HepG2 (cell line): ENCODE results near the gene SC5D. TPM values are rescaled to one million over a fixed set of nuclear protein-coding genes. Genes with fewer than 3 reads are reported as not detected.

Source experiments
- ASH2L ChIP-seq: fragments of 300-600, 200-600 bp; sonication (generic); IDR thresholded peaks from 2 replicates; pipeline ENCODE4 v1.7.0; 2017; ENCODE audit warnings: low read depth, mild to moderate bottlenecking, moderate library complexity, mixed read lengths, low read length; ENCODE audit not compliant: insufficient read length
- CREM ChIP-seq, 2 experiments: sonication (generic) in 1 of 2; formaldehyde crosslinking in 1 of 2; IDR thresholded peaks; 2 replicates each; pipeline versions ENCODE4 v1.4.0 to v1.6.1; 2016 to 2020; ENCODE audit warnings: antibody characterized with exemption in 1 of 2, mild to moderate bottlenecking in 1 of 2, missing genetic modification reagents in 1 of 2
- MIXL1 ChIP-seq: IDR thresholded peaks from 2 replicates; pipeline ENCODE4 v1.6.1; 2016
- SOX5 ChIP-seq: IDR thresholded peaks from 2 replicates; pipeline ENCODE4 v1.6.1; 2016; ENCODE audit warnings: borderline replicate concordance
- ZFYVE20 ChIP-seq: sonication (generic); formaldehyde crosslinking; IDR thresholded peaks from 2 replicates; pipeline ENCODE4 v1.8.0; 2023; ENCODE audit warnings: low read depth, mild to moderate bottlenecking, moderate library complexity, missing genetic modification reagents, borderline replicate concordance
- ZMYM2 ChIP-seq: sonication (generic); formaldehyde crosslinking; IDR thresholded peaks from 2 replicates; pipeline ENCODE4 v1.8.0; 2022; ENCODE audit warnings: mild to moderate bottlenecking, missing genetic modification reagents
- ZNF451 ChIP-seq: sonication (generic); formaldehyde crosslinking; IDR thresholded peaks from 2 replicates; pipeline ENCODE4 v1.5.0; 2020; ENCODE audit warnings: mild to moderate bottlenecking, missing genetic modification reagents
- ZNF577 ChIP-seq: sonication (generic); formaldehyde crosslinking; IDR thresholded peaks from 2 replicates; pipeline ENCODE4 v1.4.0; 2020; ENCODE audit warnings: mild to moderate bottlenecking, low read depth, missing genetic modification reagents, borderline replicate concordance
- ZNF746 ChIP-seq: sonication (generic); formaldehyde crosslinking; IDR thresholded peaks from 2 replicates; pipeline ENCODE4 v1.8.0; 2022; ENCODE audit warnings: mild to moderate bottlenecking, missing genetic modification reagents
- polyA plus RNA-seq, 8 experiments: library from polyadenylated mRNA; depleted of rRNA in 3 of 8; stranded (reverse) in 7 of 8; unstranded in 1 of 8; fragments of >200 nt; fragmentation: Illumina TruSeq in 4 of 8; extraction: Trizol in 4 of 8; gene quantifications; 2 replicates each; pipeline versions ENCODE4 v1.2.1 to v1.2.3, GENCODE V29; 2011 to 2016; ENCODE audit warnings: low read depth in 4 of 8, missing spikeins in 1 of 8, mixed read lengths in 1 of 8; ENCODE audit not compliant: insufficient read depth in 1 of 8
- total RNA-seq, 5 experiments: library from RNA; depleted of rRNA; stranded (reverse); fragments of >200 nt; fragmentation: Illumina TruSeq; extraction: Trizol; gene quantifications; 2 replicates each; pipeline ENCODE4 v1.2.3, GENCODE V29; 2016; ENCODE audit warnings: low read depth in 1 of 5
- TF ChIP-seq, protein P1 (sequence below), 2 experiments: sonication (generic) in 1 of 2; formaldehyde crosslinking in 1 of 2; IDR thresholded peaks; 2 replicates each; pipeline versions ENCODE4 v1.6.1 to v1.9.0; 2014 to 2022; ENCODE audit warnings: antibody characterized with exemption in 1 of 2, borderline replicate concordance in 1 of 2, inconsistent platforms in 1 of 2, low read depth in 1 of 2, missing genetic modification reagents in 1 of 2
- TF ChIP-seq, protein P2 (sequence below), 2 experiments: sonication (generic) in 1 of 2; formaldehyde crosslinking in 1 of 2; IDR thresholded peaks; 2 replicates each; pipeline versions ENCODE4 v1.4.0 to v1.6.1; 2018 to 2020; ENCODE audit warnings: missing genetic modification reagents in 2 of 2, borderline replicate concordance in 1 of 2, low read depth in 1 of 2, mild to moderate bottlenecking in 1 of 2, missing biosample characterization in 1 of 2
- TF ChIP-seq, protein P3 (sequence below): sonication (generic); formaldehyde crosslinking; IDR thresholded peaks from 2 replicates; pipeline ENCODE4 v1.8.0; 2022; ENCODE audit warnings: mild to moderate bottlenecking, missing genetic modification reagents; ENCODE audit not compliant: insufficient replicate concordance
- TF ChIP-seq, protein P4 (sequence below): IDR thresholded peaks from 2 replicates; pipeline ENCODE4 v1.6.1; 2016; ENCODE audit warnings: missing compliant biosample characterization, missing genetic modification reagents, borderline replicate concordance
- TF ChIP-seq, protein P5 (sequence below): sonication (generic); formaldehyde crosslinking; IDR thresholded peaks from 2 replicates; pipeline ENCODE4 v1.4.0; 2020; ENCODE audit warnings: missing genetic modification reagents

Gene SC5D
- total and polyA plus RNA-seq, 2 of the 13 experiments (the other 11 are each of a cell fraction or from before 2014, with no cell fraction given) = 84.4 to 155 TPM

DNA sequence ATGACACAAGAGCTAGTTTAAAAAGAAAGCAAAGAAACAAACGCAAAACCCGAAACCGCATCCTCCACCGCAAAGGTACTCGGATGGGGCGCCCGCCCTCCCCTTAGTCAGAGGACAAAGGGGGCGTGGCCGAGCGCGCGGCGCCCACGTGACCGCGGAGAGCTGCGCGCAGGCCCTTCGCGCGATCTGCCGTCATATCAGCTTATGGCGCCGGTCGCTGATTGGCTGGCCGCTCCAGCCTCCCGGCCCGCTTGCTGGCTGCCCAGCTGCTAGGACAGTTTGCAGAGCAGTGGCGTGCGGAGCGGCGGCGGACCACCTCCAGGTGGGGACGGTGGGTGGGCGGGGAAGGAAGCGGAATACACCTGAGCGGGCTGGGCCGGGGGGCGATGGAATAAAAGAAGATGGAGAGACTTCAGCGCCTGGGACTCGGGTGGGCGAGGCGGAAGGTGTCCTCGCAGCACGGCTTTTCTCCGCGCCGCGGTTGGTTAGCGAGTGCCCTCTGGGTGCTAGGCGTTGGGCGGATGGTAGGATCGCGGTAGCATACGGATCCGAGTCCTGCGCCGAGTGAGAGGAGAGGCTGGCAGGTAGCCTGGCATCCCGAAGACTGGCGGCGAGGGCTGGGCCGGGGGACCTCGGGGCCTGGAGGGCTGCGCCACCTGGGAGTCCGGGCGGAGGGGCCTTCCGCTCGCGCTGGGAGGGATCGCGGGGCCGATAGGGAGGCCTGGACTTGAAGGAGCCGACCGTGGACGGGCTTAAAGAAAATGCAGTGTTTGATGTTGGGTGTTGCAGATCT, at the start of gene SC5D (continued):
- TF ChIP-seq, protein P1, sequence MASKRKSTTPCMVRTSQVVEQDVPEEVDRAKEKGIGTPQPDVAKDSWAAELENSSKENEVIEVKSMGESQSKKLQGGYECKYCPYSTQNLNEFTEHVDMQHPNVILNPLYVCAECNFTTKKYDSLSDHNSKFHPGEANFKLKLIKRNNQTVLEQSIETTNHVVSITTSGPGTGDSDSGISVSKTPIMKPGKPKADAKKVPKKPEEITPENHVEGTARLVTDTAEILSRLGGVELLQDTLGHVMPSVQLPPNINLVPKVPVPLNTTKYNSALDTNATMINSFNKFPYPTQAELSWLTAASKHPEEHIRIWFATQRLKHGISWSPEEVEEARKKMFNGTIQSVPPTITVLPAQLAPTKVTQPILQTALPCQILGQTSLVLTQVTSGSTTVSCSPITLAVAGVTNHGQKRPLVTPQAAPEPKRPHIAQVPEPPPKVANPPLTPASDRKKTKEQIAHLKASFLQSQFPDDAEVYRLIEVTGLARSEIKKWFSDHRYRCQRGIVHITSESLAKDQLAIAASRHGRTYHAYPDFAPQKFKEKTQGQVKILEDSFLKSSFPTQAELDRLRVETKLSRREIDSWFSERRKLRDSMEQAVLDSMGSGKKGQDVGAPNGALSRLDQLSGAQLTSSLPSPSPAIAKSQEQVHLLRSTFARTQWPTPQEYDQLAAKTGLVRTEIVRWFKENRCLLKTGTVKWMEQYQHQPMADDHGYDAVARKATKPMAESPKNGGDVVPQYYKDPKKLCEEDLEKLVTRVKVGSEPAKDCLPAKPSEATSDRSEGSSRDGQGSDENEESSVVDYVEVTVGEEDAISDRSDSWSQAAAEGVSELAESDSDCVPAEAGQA (IDR thresholded peaks at IDR 0.05; ENCODE audit: low read depth) = peak; percentile 24; the same call in 1 of the 2 replicates
- TF ChIP-seq, protein P1 (CRISPR knock-in tag; IDR thresholded peaks at IDR 0.05; ENCODE audit: borderline replicate concordance) = 0 out of 2 replicates have a peak, but pooled peaks have one; percentile 40
- no peak for TF ChIP-seq ZNF577 (CRISPR knock-in tag)
- TF ChIP-seq ZNF746 = no peak
- TF ChIP-seq ZFYVE20 (CRISPR knock-in tag) = no peak
- TF ChIP-seq ZMYM2 (CRISPR knock-in tag) = 0 out of 2 replicates have a peak, but pooled peaks have one; percentile 17
- peak; percentile 90 for TF ChIP-seq ASH2L
- TF ChIP-seq, protein P2, sequence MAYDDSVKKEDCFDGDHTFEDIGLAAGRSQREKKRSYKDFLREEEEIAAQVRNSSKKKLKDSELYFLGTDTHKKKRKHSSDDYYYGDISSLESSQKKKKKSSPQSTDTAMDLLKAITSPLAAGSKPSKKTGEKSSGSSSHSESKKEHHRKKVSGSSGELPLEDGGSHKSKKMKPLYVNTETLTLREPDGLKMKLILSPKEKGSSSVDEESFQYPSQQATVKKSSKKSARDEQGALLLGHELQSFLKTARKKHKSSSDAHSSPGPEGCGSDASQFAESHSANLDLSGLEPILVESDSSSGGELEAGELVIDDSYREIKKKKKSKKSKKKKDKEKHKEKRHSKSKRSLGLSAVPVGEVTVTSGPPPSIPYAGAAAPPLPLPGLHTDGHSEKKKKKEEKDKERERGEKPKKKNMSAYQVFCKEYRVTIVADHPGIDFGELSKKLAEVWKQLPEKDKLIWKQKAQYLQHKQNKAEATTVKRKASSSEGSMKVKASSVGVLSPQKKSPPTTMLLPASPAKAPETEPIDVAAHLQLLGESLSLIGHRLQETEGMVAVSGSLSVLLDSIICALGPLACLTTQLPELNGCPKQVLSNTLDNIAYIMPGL (CRISPR knock-in tag; IDR thresholded peaks at IDR 0.05; ENCODE audit: borderline replicate concordance in 1 of 2, low read depth in 1 of 2) = peak; percentile 70 to 79; a peak in 2 of 4 replicates
- TF ChIP-seq, protein P3, sequence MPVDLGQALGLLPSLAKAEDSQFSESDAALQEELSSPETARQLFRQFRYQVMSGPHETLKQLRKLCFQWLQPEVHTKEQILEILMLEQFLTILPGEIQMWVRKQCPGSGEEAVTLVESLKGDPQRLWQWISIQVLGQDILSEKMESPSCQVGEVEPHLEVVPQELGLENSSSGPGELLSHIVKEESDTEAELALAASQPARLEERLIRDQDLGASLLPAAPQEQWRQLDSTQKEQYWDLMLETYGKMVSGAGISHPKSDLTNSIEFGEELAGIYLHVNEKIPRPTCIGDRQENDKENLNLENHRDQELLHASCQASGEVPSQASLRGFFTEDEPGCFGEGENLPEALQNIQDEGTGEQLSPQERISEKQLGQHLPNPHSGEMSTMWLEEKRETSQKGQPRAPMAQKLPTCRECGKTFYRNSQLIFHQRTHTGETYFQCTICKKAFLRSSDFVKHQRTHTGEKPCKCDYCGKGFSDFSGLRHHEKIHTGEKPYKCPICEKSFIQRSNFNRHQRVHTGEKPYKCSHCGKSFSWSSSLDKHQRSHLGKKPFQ = peak; percentile 31
- TF ChIP-seq CREM (IDR thresholded peaks at IDR 0.05) = peak; percentile 61; the same call in 1 of the 2 replicates
- TF ChIP-seq CREM (CRISPR knock-in tag; IDR thresholded peaks at IDR 0.05) = no peak
- peak; percentile 12; the same call in 1 of the 2 replicates for TF ChIP-seq MIXL1 (CRISPR knock-in tag)
- TF ChIP-seq, protein P4, sequence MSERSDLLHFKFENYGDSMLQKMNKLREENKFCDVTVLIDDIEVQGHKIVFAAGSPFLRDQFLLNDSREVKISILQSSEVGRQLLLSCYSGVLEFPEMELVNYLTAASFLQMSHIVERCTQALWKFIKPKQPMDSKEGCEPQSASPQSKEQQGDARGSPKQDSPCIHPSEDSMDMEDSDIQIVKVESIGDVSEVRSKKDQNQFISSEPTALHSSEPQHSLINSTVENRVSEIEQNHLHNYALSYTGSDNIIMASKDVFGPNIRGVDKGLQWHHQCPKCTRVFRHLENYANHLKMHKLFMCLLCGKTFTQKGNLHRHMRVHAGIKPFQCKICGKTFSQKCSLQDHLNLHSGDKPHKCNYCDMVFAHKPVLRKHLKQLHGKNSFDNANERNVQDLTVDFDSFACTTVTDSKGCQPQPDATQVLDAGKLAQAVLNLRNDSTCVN (CRISPR knock-in tag) = no peak
- peak; percentile 58 for TF ChIP-seq ZNF451 (CRISPR knock-in tag)
- TF ChIP-seq, protein P5, sequence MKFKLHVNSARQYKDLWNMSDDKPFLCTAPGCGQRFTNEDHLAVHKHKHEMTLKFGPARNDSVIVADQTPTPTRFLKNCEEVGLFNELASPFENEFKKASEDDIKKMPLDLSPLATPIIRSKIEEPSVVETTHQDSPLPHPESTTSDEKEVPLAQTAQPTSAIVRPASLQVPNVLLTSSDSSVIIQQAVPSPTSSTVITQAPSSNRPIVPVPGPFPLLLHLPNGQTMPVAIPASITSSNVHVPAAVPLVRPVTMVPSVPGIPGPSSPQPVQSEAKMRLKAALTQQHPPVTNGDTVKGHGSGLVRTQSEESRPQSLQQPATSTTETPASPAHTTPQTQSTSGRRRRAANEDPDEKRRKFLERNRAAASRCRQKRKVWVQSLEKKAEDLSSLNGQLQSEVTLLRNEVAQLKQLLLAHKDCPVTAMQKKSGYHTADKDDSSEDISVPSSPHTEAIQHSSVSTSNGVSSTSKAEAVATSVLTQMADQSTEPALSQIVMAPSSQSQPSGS (CRISPR knock-in tag) = peak; percentile 31; the same call in 1 of the 2 replicates
- TF ChIP-seq SOX5 (CRISPR knock-in tag) = peak; percentile 7; the same call in 1 of the 2 replicates
